Measurements from ENCODE around the gene MEAK7.

MEAK7 gene

DNA sequence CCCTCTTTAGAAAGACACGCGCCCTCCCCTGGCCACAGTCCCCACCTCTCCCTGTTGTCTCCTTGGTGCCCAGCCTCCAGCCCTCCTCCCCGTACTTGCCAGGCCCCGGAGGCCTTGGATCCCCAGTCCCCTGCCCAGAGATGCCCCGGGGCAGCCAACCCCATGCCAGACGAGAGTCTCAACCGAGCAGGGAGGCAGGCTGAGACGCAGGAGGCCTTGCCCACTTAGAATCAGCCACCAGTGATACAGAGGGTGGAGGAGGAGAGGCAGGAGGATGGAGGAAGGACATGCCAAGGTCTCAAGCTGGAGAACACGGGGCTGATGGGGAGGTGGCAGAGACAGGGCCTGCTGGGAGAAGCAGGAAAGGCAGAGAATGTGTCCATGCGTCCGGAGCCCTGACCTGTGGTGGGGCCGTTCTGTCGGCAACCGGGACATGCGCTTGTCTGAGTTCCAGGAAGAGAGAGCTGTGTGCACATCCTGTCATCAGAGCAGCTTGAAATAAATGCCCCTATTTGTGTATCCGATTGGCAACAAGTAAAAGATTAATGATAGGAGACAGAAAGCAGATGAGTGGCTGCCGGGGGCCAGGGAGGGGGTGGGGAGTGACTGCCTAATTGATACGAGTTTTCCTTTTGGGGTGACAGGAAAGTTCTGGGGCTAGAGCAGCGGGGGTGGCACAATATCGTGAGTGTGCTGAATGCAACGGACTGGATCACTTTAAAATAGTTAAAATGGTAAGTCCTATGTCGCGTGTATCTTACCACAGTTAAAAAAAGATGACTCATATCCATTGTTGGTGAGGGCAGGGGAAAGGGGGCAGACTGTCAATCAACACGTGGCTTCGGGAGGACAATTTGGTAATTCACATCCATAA, 44.7 kb upstream of the MEAK7 start:
- Histone ChIP-seq H3K4me3 (ENCODE audit: low read depth, low read length) (no peak overlapping the region), H3K27me3 (ENCODE audit: control insufficient read depth, insufficient read depth, low read length) (no peaks in the 10 kb centered on the region), H3K27ac (peak overlapping the region; percentile 62), H3K79me2 (no peaks in the 10 kb centered on the region), H3K9me3 (ENCODE audit: control insufficient read depth, low read length) (no peaks in the 10 kb centered on the region), H3K9ac (no peak overlapping the region), H3K4me2 (ENCODE audit: low read length) (no peak overlapping the region), H3K4me1 (peaks cover 2% of the 10 kb centered on the region), H2AFZ (peak overlapping the region; percentile 42), H3K36me3 (ENCODE audit: control insufficient read depth, insufficient read depth, low read length) (no peaks in the 10 kb centered on the region)
- TF ChIP-seq CTCF (IDR thresholded peaks at IDR 0.05), result no peak

GRCh38 chr16:84548508-84548907, 44.0 kb upstream of the MEAK7 start:
- H2AFZ ChIP-seq, result no peak overlapping the region
- no peaks in the 10 kb centered on the region for H3K36me3 ChIP-seq (ENCODE audit: control insufficient read depth, insufficient read depth, low read length)
- peak overlapping the region; percentile 62 for H3K27ac ChIP-seq
- no peaks in the 10 kb centered on the region for H3K9me3 ChIP-seq (ENCODE audit: control insufficient read depth, low read length)
- H3K4me3 ChIP-seq (ENCODE audit: low read depth, low read length), result no peak overlapping the region
- H3K4me2 ChIP-seq (ENCODE audit: low read length), result no peak overlapping the region
- TF ChIP-seq CTCF (IDR thresholded peaks at IDR 0.05), result no peak
- no peak overlapping the region for H3K9ac ChIP-seq
- H3K27me3 ChIP-seq (ENCODE audit: control insufficient read depth, insufficient read depth, low read length), result no peaks in the 10 kb centered on the region
- peaks cover 2% of the 10 kb centered on the region for H3K4me1 ChIP-seq
- no peaks in the 10 kb centered on the region for H3K79me2 ChIP-seq

DNA sequence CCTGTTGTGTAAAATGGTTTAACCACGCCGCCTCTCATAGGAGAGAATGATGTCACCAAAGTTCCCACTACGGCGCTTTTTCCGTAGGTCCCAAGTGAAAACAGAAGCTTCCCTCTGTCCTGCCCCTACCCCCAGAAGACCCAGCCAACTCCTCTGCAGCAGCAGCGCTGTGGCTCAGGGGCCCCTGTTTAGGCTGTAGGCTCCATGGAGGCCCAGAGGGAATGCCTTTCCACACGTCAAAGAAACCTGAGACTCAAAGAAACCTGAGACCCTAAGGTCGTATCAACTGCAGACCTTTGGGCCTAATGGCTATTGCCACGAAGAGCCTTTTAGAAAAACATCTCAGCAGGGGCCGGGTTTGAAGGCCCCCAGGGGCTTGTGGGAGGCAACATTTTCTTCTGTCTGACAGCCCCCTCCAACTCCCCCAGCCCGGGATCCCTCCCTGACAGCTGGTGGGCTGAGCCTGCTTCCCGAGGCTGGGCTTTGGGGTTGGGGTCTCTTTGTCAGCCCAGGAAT, 43.1 kb upstream of the MEAK7 start:
- H3K4me3 ChIP-seq (ENCODE audit: low read depth, low read length), result no peak overlapping the region
- no peaks in the 10 kb centered on the region for H3K36me3 ChIP-seq (ENCODE audit: control insufficient read depth, insufficient read depth, low read length)
- TF ChIP-seq CTCF (IDR thresholded peaks at IDR 0.05), result no peak
- no peaks in the 10 kb centered on the region for H3K9me3 ChIP-seq (ENCODE audit: control insufficient read depth, low read length)
- H3K27me3 ChIP-seq (ENCODE audit: control insufficient read depth, insufficient read depth, low read length), result no peaks in the 10 kb centered on the region
- peaks cover 2% of the 10 kb centered on the region for H3K4me1 ChIP-seq
- no peaks in the 10 kb centered on the region for H3K79me2 ChIP-seq
- H3K27ac ChIP-seq, result no peak overlapping the region
- H3K9ac ChIP-seq, result no peak overlapping the region
- no peak overlapping the region for H3K4me2 ChIP-seq (ENCODE audit: low read length)
- no peak overlapping the region for H2AFZ ChIP-seq

DNA sequence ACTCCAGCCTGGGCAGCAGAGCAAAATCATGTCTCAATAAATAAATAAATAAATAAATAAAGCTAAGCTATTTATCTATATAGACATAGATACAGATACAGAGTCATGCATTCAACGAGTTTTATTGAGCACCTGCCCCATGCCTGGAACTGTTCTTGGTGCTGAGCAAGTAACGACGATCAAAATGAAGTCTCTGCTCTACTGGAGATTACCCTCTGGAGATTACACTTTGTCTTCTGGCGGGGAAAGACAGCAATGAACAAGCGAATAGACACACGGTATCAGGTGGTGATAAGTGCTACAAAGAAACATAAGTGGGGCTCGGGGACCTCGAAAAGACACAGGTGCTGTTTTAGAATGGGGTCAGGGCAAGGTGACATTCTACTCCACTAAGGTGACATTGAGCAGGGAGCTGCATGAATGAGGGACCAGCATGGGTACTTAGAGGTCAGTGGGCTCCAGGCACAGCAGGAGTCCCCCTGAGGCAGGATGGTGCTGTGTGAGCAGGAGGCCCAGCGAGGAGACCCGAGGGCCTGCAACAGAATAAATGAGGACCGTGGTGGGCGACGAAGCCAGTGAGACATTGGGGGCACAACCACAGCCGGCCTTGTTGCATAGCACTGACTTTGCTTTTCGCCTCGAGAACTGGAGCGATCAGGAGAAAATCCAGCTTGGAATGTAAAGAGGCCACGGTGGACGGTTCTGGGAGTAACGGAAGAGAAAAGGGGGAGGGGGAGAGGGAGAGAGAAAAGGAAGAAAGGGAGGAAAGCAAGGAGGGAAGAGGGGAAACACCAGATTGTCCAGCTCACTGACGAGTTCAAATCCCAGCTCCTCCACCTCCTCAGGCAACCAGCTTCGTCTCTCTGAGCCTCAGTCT, 42.4 kb upstream of the MEAK7 start:
- H3K9ac ChIP-seq, result no peak overlapping the region
- no peak overlapping the region for H3K27ac ChIP-seq
- H3K4me1 ChIP-seq, result peaks cover 2% of the 10 kb centered on the region
- no peak overlapping the region for H3K4me2 ChIP-seq (ENCODE audit: low read length)
- H2AFZ ChIP-seq, result no peak overlapping the region
- no peaks in the 10 kb centered on the region for H3K36me3 ChIP-seq (ENCODE audit: control insufficient read depth, insufficient read depth, low read length)
- H3K27me3 ChIP-seq (ENCODE audit: control insufficient read depth, insufficient read depth, low read length), result no peaks in the 10 kb centered on the region
- no peak for TF ChIP-seq CTCF (IDR thresholded peaks at IDR 0.05)
- no peaks in the 10 kb centered on the region for H3K79me2 ChIP-seq
- H3K9me3 ChIP-seq (ENCODE audit: control insufficient read depth, low read length), result no peaks in the 10 kb centered on the region
- H3K4me3 ChIP-seq (ENCODE audit: low read depth, low read length), result no peak overlapping the region

Measured in parathyroid adenoma (tissue), 2 donors.